ENCODE results near the gene KDM4B.
"Not testable (repeated sequence)": the region's sequence is repeated elsewhere in the genome, so short reads cannot be mapped to it uniquely, and the experiment has no call there.

The KDM4B gene

DNA sequence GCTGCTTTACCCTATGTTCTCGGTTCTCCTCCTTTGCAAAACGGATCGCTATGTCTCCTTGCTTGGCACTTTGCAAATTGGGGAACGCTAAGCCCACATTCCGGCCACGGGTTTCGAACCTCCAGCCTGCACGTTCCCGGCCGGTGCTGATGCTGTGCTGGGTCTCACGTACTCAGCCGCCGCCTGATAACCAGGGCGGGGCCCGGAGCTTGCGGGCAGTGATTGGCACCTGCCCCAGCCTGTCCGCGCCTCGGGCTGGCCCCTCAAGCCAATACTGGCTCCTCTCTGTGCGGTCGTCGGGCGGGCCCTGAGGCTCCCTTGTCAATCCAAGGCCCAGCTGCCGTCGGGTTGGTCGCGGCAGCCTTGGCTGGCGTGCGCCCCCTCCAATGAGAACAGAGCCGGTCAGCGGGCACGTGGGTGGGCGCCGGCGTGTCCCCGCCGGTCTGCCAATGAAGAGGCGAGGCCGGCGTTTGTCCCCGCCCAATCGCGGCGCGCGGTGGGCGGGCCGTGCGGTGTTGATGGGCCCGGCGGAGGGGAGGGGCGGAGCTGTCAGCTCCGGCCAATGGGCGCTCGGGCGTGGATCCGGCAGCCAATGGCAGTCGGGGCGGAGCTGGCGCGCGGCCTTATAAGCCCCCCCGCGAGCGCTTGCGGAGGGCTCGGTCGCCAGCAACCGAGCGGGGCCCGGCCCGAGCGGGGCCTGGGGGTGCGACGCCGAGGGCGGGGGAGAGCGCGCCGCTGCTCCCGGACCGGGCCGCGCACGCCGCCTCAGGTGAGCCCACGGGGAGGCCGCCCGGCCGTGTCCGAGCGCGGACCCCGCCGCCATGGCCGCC is at the start of gene KDM4B:
Gene KDM4B, plus strand, starts transcription at position 652 of the 830 bp plus-strand sequence. CDS start 63,778 bp downstream, outside the sequence.
- peak; percentile 99 for DNase-seq

DNA sequence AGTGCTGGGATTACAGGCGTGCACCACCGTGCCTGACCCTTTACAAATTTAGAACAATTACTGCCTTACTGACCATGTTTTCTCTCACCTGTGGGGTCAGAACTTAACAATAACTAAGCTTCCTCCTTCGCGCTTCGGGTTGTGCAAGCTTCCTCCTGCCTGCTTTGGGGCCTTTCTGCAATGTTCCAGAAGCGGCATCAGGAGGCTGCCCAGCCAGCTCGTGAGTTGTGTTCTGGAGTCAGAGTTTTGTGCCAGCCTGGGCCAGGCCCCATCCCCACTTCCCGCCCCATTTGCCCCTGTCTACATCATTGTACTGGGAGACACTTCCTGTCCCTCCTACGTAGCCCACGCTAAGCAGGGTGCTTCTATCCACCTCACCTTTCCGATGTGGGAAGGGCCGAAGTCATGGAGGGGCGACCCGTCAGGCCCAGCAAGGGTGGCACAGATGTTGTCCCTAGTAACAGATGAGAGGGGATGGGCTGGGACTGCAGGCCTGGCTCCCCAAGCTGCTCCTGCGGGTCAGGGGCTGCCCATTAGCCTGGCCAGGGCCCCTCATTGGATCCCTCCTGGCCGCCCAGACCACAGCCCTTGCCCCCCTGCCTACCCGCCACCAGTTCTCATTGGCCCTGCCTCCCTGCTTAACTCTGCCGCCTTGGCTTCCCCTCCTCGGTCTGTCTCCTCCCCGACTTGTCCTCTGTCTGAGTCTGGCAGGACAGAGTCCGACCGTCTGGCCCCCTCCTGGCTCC is 46.2 kb upstream of the KDM4B start:
- no peak for DNase-seq

DNA sequence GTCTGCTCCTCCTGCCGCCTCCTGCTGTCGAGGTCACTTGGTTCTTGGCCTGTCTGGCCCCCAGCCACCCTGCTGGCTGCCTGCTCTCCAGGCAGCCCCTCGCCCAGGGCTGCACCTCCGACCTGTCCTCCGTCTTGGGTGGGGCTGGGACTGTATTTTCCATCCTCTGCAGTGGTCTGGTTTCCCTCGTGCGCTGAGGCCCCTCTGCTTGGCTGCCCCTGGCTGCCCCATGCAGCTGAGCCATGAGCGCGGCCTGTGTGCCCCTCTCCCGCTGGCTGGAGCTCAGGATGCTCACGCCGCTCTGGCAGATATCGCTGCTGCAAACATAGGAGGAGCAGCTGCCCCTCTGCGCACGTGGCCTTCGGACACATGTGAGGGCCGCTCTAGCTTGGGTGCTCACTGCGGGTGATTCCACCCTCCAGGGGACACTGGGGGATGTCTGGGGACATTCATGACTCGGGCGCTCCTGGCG is 45.6 kb upstream of the KDM4B start:
- no peak for DNase-seq

DNA sequence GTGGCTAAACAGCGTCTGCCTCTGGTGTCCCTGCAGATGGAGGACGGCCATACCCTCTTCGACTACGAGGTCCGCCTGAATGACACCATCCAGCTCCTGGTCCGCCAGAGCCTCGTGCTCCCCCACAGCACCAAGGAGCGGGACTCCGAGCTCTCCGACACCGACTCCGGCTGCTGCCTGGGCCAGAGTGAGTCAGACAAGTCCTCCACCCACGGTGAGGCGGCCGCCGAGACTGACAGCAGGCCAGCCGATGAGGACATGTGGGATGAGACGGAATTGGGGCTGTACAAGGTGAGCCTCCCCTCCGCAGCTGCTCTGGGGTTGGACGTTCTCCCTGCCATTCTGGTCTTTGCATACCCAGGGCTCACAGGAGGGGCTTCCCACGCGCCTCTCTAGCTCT is 39.7 kb upstream of the KDM4B start:
- no peak for DNase-seq

DNA sequence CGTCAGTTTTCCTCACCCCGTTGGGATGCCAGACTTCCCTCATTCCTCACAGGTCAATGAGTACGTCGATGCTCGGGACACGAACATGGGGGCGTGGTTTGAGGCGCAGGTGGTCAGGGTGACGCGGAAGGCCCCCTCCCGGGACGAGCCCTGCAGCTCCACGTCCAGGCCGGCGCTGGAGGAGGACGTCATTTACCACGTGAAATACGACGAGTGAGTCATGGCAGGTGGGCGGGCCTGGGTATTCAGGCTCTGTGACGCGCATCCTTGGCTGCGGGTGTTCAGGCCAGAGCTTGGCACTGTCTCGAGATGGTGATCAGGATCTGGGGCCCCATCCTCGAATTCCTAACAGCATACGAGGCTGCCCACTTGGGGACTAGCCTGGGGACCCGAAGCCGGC is 38.2 kb upstream of the KDM4B start:
- DNase-seq = no peak

DNA sequence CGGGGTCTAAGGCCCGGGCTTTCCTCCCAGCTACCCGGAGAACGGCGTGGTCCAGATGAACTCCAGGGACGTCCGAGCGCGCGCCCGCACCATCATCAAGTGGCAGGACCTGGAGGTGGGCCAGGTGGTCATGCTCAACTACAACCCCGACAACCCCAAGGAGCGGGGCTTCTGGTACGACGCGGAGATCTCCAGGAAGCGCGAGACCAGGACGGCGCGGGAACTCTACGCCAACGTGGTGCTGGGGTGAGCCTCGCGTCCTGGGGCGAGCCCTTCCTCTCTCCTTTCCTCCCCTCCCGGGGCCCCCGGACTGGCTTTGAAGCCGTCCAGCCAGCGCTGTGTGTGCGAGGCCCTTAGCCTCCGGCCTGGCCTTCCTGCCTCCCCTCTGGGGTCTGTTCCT is 36.2 kb upstream of the KDM4B start:
- no peak for DNase-seq

DNA sequence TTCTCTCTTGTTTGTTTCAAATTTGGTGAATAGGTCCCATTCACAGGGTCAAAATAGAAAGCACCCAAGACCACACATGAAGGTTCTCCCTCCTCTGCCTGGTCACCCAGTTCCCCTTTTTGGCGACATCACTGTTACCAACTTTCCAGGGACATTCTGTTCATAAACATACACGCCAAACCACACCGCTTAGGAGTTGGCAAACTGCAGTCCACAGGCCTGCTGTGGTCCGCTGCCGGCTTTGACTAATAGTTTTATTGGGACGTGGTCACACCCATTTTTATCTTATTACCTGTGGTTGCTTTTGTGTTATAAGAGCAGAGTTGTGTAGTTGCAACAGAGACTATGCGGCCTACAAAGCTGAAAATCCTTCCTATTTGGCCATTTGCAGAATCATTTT is 35.4 kb upstream of the KDM4B start:
- no peak for DNase-seq

DNA sequence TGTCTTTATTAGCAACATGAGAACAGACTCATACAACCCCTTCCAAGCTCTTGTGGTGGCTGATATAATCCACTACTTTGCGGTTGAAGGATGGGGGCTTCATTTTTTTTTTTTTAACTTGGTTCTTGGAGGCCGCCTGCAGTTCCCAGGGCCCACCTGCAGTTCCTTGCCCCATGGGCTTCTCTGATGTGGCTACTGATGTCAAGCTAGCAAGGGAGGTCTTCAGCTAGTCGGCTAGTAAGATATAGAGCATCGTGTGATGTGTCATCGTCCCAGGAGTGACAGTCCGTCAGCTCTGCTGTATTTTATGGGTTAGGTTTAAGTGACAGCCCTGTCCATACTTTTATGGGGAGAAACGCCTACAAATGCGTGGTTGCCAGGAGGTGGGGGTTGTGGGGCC is 33.5 kb upstream of the KDM4B start:
- DNase-seq = no peak

DNA sequence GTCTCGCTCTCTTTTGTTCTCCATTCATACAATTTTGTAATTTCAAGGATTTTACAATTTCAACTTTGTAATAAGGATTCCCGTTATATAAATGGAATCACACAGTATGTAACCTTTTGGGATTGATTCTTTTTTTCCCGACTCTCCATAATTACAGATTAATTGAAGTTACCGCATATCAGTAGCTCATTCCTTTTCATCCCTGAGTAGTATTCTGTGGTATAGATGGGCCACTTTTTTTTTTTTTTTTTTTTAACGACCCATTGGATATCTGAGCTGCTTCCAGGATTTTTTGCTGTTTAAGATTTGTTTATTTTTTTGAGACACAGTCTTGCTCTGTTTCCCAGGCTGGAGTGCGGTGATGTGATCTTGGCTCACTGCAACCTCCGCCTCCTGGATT is 31.9 kb upstream of the KDM4B start:
- DNase-seq = no peak

DNA sequence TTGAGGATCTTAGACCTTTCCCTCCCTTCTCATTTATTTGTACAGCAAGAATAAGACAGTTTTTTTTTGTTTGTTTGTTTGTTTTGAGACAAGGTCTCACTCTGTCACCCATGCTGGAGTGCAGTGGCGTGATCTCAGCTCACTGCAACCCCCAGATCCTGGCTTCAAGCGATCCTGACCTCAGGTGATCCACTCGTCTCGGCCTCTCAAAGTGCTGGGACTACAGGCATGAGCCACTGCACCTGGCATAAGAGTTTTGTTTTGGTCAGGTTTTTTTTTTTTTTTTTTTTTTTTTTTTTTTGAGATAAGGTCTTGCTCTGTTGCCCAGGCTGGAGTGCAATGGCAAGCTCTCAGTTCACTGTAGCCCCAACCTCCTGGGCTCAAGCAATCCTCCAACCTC is 30.5 kb upstream of the KDM4B start:
- not testable (repeated sequence) for DNase-seq

DNA sequence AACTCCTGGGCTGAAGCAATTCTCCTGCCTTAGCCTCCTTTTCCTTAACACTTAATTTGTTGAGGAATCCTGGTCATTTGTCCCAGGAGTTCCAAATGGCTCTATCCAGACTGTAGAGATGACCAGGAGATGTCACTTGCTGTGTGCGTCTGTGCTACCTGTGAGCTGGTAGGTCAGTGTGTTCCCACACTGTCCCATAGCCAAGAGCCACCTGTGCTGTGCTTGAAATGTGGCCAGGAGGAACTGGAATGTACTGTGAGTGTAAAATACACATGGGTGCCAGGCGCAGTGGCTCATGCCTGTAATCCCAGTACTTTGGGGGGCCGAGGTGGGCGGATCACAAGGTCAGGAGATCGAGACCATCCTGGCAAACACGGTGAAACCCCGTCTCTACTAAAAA is 29.4 kb upstream of the KDM4B start:
- DNase-seq = no peak

DNA sequence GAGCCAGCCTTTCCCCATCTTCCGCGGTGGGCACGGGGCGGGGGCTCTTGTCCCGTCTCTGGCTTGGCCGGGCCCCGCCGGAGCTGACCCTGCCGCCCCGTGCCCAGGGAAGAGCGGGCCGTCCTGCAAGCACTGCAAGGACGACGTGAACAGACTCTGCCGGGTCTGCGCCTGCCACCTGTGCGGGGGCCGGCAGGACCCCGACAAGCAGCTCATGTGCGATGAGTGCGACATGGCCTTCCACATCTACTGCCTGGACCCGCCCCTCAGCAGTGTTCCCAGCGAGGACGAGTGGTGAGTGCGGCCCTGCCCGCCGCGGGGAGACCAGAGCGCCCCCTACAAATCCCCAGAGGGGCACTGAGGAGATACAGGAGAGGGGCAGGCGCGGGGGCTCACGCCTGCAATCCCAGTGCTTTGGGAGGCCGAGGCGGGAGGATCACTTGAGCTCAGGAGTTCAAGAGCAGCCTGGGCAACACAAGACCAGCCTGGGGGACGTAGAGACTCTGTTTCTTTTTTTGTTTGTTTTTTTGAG is 27.2 kb upstream of the KDM4B start:
- DNase-seq = not testable (repeated sequence)

DNA sequence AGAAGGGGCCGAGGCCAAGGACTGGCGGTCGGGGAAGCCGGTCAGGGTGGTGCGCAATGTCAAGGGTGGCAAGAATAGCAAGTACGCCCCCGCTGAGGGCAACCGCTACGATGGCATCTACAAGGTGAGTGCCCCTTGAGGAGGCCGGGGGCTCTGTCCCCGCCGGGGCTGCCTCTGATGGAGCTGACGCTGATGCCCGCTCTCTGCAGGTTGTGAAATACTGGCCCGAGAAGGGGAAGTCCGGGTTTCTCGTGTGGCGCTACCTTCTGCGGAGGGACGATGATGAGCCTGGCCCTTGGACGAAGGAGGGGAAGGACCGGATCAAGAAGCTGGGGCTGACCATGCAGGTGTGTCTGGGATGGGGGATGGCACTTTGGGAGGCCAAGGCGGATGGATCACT is 18.3 kb upstream of the KDM4B start:
- not testable (repeated sequence) for DNase-seq

DNA sequence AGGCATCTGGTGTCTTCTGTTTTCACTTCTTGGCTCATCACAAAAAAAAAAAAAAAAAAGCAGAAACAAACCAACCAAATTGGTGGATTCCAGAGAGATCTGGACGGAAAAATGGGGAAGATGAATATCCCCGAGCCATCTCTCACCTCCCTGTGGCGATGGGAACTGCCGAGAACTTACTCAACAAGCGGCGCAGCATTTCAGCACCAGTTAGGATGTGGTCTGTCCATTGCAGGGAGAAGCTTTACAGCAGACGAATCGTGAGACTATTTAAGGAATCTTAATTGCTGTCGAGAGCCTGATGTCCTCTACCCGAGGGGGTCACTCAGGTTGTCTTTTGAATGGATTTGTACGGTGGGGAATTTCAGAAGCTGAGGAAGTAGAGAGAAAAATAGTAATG is 17.3 kb upstream of the KDM4B start:
- DNase-seq = no peak

DNA sequence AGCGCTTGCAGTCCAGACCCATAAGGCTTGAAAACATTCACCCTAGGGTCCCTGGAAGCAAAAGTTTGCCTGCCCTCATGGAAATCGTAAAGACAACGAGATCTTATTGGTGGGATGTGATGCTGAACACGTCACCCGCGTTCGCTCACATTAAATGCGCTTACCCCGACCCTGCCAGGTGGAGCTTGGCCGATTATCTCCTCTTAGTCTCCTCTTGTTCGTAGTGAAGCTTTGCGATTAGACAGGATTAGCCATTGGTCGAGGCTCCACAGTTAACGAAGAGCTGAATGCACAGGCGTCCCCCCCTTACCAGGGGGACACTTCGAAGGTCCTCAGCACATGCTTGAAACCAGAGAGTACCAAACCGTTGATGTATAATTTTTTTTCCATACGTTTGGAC is 16.0 kb upstream of the KDM4B start:
- DNase-seq = peak; percentile 98

DNA sequence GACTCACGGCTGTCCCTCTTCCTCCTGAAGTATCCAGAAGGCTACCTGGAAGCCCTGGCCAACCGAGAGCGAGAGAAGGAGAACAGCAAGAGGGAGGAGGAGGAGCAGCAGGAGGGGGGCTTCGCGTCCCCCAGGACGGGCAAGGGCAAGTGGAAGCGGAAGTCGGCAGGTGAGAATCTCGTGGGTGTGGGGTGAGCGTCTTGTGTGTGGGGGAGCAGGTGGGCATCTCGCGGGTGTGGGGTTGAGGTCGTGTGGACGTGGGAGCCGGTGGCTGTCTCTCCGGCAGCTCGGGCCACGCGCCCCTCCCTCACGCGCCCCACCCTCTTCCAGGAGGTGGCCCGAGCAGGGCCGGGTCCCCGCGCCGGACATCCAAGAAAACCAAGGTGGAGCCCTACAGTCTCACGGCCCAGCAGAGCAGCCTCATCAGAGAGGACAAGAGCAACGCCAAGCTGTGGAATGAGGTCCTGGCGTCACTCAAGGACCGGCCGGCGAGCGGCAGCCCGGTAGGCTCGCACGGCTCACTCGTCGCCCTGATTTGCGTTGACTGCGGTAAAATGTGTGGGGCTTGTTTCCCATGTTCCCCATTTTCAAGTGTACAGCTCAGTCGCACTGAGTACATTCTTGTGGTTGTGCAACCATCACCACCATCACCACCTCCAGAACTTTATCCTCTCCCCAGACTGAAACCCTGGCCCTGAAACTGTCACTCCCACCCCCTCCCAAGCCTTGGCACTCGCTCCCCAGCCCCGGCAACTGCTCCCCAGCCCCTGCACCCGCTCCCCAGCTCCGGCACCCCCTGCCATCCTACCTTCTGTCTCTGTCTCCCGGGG is 14.4 kb upstream of the KDM4B start:
- not testable (repeated sequence) for DNase-seq

DNA sequence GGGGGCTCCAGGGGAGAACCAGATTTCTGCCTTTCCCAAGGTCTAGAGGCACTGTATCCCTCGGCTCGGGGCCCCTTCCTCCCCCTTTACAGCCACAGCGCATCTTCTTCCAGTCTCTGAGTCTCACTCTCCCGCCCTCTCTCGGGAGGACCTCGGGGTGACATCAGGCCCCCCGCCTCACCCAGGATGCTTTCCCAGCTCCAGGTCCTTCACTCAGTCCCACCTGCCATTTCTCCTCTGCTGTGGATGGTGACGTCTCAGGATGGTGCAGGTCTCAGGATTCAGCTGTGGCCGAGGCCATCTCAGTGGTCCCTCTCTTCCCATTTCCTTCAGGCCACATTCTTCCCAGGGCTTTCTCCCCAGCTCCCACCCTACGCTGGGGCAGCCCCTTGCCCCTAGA is 13.6 kb upstream of the KDM4B start:
- no peak for DNase-seq

DNA sequence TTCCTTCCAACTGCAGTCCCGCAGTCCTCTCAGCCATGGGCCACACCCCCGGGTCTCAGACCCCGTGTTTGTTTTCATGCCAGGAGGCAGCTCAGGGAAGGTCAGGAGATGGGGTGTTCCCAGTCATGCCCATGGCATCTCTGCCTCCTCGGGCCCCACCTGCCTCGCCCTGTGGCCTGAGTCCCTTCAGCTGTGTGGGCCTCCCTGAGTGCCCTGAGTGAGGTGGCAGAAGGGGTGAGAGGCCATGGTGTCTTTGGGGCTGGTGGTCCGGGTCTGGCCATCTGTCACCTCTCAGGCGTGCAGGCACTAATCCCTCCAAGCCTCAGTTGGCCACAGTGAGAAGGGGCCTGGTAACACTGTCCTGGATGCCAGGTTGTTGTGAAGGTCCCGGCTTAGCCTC is 10.9 kb upstream of the KDM4B start:
- peak; percentile 26 for DNase-seq

DNA sequence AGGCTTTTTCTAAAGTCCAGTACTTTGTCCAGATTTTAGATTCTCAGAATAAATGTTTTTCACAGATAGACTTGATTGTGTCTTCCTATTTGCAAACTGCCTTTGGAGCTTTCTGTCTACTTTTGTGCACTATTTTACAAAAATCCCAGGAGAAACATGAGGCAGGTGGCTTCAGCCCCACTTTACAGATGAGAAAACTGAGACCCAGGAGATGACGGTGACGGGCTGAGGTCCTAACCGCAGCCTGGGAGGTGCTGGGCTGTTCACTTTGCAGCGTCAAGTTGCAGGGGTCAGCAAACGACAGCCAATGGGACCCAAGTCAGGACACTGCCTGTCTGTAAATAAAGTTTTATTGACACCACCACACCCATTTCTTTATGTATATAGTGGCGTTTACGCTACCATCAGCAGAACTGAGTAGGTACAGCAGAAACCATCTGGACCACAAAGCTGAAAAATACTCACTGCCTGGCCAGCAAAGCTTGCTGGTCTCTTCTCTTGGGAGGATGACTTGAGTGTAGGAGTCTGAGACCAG is 6.8 kb upstream of the KDM4B start:
- DNase-seq = no peak

DNA sequence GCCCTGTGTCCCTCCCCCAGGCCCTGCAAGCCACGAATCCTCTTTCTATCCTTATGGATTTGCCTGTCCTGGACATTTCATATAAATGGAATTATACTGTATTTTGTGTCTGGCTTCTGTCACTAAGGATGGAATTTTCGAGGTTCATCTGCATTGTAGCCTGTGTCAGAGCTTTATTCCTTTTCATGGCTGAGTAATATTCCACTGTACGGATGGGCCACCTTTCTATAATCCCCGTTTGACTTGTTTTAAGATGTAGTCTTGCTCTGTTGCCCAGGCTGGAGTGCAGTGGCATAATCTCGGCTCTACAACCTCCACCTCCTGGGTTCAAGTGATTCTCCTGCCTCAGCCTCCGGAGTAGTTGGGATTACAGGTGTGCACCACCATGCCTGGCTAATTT is 3.9 kb upstream of the KDM4B start:
- no peak for DNase-seq

DNA sequence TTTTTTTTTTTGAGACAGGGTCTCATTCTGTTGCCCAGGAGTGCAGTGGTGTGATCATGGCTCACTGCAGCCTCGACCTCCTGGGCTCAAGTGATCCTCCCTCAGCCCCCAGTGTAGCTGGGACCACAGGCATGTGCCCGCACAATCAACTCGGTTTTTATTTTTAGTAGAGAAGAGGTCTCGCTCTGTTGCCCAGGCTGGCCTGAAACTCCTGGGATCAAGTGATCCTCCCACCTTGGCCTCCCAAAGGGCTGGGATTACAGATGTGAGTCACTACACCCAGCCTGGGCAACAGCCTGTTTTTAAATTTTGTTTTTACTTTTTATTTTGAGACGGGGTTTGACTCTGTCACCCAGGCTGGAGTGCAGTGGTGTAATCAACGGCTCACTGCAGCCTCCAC is 2.3 kb upstream of the KDM4B start:
- no peak for DNase-seq

DNA sequence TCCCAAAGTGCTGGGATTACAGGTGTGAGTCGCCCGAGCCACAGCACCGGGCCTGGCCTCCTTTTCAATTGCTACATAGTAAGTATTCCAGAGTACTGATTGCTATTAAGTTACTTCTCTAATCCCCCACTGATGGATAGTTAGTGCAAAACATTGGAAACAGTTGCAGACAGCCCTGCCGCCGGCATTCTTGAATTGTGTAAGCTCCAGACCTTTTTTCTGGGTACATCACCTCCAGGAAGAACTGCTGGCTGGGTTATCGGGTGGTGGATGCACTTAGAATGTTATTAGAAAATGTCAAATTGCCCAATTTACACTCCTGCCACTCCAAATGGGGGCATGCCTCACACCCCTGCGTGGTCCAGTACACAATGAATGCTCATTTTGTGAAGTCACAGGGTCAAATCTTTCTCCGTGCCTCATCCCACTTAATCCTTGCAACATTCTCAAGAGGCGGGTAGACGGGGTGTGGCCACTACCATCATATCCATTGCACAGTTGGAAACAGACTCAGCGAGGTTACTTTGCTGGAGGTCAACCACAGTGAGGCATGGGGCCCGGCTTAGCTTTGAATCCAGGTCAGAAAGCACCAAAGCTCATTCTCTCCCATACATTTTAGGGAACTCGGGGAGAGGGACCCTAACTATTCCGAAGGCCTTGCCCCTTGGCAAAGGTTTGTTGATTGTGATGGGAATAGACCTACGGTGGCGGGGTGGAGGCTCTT is 1.0 kb upstream of the KDM4B start:
- peak; percentile 57 for DNase-seq

Data from NCI-H82 (cell line).